DMS114 treated with DMSO at 0.1 percent for 48 hours (cell line): ENCODE data around the gene CLCA4.

Experiments
- DNase-seq: peaks from one replicate; lab custom pipeline; 2025; ENCODE audit not compliant: unreplicated experiment; lab: John Stamatoyannopoulos, UW

The CLCA4 gene

DNA sequence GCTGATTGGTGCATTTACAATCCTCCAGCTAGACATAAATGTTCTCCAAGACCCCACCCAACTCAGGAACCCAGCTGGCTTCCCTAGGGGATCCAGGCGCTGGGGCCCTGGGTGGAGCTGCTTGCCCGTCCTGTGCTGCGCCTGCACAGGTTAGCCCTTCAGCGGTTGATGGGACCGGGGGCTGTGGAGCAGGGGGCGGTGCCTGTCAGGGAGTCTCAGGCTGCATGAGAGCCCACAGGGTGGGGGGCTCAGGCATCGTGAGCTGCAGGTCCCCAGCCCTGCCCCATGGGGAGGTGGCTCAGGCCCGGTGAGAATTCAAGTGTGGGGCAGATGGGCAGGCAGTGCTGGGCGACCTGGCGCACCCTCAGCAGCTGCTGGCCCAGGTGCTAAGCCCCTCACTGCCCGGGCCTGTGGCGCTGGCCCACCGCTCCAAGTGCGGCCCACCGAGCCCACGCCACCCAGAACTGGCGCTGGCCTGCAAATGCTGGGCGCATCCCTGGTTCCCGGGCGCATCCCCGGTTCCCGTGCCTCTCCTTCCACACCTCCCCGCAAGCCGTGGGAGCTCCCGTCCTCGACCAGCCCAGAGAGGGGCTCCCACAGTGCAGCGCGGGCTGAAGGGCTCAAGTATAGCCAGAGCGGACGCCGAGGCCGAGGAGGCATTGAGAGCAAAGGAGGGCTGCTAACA, 23.1 kb upstream of the CLCA4 start:
- DNase-seq = no peak

DNA sequence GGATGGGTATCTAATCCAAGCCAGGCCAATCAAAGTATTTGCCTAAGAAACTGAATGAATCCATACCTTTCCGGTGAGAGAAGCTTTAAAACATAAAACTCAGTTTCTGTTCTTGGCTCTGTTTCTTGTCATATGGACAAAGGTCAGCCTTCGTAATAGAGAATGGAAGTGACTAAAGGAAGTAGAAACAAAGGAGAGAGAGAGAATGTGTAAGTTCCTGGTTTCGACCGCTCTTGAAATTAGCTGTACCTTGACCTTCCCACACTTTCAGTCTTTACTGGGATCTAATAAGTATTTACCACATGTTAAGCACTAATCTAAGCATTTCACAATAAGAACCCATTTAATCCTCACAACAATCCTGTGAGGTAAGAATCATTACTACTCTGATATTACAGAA, 19.6 kb upstream of the CLCA4 start:
- no peak for DNase-seq

DNA sequence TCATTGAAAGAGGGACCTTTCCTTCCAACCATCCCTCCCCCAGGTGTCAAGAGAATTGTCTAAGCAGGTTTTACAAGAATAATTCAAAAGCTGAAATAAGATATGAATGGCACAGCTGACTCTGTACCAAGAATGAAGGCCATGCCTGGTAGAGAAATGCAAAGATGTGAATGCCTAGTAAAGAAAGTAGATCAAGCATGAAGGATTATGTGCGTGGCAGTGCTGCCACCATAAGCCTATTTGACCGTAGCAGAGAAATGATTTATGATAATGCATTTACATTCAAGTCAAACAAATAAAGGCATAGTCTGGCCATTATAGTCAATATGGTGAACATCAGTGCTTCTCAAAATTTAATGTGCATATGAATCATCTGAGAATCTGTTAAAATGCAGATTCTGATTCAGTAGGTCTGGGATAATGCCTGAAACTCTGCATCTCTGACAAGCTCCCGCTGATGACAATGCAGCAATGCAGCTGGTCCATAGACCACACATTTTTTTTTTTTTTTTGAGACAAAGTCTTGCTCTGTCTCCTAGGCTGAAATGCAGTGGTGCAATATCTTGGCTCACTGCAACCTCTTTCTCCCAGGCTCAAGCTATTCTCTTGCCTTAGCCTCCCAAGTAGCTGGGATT, 16.6 kb upstream of the CLCA4 start:
- DNase-seq = no peak

DNA sequence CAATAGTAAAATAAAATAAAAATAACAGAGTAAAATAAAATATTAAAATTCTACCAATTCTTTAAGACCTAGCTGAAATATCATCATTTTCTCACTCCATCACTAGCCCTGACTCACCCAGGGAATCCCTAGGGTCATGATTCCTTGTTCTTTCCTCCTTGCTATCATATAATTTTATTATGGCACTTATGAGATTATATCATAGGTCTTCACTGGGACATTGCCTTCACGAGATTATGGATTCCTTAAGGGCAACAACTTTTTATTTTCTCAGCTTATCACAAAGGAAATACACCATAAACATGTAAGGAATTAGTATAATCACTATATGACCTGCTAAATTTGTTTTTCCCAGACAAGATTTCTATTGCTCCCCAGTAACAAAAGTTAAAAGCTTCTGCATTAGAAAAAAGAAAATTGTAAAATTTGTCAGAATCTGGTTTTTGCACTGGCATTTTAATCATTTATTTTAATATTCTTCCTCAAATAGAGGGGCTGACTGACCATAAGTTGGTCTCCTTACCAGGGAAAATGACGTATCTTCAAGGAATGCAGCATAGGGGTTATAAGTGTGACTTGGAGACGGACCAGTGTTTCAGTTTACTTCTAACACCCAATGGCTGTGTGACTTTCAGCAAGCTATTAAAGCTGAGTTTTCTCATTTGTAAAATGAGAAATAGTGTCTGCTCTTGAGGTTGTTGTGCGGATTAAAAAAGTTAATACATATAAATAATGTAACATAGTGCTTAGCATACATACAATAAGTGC, 8.8 kb upstream of the CLCA4 start:
- DNase-seq = no peak

DNA sequence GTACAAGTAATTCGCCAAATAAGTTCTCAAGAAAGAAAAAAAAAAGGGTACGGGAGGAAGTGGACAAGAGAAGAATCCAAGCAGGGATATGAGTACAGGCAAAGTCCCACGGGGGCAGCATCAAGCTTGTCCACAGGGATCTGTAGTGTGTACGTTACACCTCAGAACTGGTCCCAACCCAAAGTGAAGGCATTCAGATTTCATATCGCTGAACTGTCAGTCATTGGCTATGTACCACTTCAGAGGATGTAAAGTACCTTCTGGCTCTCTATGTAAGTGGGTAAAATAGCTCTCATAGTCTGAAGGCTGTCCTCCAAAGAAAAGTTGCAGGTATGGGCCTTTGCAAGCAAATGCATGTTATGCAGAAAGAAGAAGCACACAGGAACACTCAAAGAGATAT, 8.1 kb upstream of the CLCA4 start:
- DNase-seq = no peak

DNA sequence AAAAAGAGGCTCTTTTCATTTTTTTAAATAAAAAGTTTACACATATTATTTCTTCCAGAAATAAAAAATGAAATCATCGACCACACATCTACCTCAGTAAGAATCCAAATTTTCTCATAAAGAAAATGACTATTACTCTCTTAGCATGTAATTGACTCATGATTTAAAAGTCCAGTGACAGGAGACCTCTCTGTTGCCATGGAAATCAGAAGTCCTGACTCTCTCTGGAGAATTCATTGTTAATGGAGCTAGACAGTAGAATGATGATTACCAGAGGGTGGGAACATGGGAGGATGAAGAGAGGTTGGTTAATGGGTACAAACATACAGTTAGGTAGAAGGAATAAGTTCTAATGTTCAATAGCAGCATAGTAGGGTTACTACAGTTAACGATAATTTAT, 5.0 kb upstream of the CLCA4 start:
- DNase-seq = no peak

DNA sequence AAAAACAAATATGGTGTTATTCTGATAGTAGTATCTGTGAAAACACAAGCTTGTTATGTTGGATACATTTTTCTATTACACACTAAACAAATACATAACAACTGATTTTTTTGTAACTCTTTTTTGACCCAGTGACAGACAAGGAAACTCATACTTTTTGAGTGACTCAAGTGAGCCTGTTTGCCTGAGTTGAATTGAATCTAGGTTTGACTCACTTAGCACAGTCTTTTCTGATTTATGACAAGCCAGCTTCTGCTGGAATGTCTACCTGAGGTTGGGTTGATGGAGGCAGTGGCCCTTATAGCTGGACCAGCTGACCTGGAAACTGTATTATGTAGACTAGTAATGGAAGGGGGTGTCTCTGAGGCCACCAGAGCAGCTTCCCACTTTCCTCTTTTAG, 4.2 kb upstream of the CLCA4 start:
- DNase-seq = no peak

DNA sequence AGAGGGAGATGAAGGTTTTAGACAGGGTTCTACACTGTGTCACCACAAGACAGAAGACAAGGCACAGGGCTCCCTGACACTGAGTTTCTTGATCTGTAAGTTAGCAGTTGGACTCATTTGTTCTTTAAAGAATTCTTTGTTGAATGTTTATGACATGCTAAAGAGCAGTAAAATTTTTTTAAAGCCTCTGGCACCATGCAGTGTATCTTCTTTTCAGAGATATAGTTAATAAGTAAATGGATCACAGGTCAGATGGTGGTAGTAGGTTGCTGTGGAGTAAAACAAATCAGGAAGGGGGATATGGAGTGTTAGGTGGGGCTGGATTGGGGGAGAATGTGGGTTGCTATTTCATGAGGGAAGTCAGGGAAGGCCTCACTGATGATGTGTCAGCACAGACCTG, 2.0 kb downstream of the CLCA4 start:
- DNase-seq = no peak

DNA sequence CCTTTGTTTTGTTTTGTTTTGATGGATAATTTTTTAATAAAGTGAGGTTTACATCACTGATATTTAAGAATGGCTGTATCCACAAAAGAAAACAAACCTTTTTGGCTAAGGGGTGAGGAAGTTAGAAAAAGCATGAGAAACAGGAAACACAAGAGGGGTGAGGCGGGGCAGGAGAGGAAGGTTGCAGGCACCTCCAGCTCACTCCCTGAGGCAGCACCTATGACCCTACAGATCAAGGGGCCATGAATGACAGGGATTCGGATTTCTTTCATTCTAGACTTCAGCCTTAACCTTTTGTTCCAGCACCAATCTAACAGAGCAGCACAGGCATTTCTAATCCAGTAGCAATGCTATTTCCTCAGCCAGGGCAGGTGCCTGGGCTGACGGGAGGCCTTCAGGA, 4.4 kb downstream of the CLCA4 start:
- no peak for DNase-seq

DNA sequence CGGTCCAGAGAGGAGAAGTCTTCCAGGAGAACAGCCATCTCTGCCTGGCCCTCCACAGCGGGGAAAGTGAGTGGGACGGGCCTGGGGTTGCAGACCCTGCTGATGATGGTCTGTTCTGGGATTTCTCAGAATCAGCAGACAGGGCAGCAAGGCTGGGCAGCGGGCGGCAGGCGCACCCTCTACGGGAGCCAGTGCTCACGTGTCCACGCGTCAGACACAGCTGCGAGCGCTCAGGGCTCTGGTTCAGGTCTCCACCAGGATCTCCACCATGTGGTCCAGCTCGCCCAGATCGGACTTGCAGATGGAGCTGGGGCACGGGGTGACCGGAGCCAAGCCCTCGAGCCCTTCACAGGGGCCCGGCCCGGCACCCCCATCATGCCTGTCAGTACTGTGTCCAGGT, 5.5 kb downstream of the CLCA4 start:
- no peak for DNase-seq

DNA sequence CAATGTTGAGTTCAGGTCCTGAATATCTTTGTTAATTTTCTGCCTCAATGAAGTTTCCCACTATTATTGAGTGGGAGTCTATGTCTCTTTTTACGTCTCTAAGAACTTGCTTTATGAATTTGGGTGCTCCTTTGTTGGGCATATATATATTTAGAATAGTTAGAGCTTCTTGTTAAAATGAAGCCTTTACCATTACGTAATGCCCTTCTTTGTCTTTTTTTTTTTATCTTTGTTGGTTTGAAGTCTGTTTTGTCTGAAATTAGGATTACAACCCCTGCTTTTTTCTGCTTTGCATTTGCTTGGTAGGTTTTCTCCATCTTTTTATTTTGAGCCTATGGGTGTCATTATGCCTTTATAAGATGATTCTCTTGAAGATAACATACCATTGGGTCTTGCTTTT, 10.9 kb downstream of the CLCA4 start:
- DNase-seq = no peak

DNA sequence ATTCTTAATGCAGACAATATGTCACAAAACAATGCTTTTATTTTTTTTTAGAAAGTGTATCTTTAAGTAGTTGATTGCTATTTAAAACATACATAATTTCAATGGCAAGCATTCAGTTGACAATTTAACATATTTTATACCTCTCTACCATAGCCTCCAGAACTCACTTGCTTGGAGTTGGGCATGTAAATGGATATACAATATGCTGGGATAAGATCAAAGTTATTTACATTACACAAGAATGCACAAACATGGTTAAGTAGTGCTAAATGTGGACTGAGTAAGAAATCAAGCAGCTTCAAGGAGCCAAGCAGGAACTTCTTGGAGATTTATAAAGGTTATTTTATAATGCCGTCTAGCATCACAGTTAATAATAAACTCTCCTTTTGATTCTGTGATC, 17.0 kb downstream of the CLCA4 start:
- DNase-seq = no peak

DNA sequence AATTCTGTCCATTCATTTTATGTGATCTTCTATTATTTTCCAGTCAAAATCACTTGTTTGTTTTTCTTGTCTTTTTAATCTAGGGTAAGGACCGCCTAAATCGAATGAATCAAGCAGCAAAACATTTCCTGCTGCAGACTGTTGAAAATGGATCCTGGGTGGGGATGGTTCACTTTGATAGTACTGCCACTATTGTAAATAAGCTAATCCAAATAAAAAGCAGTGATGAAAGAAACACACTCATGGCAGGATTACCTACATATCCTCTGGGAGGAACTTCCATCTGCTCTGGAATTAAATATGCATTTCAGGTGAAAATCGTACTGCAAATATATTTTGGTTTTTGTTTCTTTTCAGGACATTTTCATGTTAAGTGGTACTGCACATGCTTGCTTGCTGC, 20.5 kb downstream of the CLCA4 start:
- no peak for DNase-seq

DNA sequence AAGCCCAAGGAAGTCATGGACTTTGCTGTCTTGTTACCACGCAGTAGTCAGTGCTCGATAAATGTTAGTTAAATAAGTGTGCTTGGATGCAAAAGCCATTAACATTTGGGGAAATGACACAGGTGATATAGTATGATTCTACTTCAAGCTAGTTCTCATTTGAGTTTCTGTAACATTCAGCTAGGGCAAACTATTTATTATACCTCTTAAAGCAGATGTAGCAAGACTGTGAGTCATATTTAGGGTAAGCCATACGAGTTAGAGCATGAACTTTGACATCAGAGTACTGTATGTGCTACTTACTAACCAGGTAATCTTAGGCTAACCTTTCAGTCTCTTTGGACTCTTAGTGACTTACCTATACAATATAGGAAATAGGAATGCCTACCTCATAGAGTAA, 21.0 kb downstream of the CLCA4 start:
- DNase-seq = no peak

DNA sequence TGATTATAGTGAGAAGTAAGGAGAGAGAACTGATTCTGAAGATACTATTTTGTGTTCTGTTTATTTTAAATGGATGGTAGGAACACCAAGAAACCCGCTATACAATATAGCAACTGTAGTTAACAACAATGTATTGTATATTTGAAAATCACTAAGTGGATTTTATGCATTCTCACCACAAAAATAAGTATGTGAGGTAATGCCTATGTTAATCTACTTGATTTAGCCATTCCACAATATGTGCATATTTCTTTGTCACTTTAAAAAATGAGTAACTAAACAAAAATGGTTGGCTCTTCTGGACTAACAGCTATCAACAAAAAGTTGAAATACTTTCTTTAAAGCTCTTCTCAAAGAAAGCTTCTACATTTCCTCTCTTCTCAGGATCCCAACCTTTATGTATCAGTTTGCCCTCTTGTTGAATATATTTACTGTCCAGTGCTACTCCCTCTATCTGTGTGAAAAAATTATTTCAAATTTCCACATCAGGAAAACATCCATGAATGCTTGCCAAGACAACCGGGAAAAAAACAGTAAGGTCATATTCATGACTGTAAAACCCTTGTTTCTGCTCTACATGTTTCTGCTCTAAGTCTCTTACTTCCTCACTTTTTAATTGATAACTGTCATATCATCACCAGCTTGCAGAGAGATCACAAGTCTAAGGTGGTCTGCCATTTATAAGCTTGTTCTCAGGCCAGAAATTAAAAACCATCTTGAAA, 27.0 kb downstream of the CLCA4 start:
- no peak for DNase-seq

DNA sequence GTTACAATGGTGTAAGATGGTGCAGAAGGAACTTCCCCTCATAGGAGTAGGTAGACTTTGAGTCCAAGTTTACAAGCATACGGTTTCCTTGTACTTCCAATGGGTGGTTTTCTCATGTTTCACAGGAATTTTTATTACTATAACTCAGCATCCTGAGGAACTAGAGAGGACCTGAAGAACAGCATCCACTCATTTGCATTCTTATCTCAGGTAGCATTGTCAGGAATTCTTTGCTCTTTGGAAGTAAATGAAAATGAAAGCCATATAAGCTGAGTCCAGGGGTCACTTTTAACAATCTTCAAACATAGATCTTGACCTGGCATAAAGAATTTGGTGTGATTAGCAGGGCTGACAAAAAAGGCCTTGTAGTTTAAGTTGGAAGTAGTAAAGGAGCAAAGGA, 34.4 kb downstream of the CLCA4 start:
- no peak for DNase-seq

DNA sequence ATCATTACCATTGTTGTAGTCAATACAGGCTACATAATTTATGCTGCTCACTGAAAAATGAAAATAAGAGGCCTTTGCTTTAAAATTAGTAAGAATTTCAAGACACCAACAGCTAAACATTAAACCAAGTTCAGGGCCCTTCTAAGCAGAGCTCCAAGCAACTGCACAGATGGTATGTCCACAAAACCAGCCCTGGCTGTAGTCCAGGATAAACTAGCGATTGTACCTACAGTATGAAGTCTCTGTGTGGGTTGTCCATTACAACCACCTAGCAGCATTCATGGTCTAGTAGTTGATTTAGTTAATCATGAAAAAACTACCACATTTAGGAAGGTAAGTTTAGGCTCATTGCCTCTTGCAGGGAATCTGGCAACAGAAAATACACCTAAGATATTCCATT, 35.3 kb downstream of the CLCA4 start:
- no peak for DNase-seq

DNA sequence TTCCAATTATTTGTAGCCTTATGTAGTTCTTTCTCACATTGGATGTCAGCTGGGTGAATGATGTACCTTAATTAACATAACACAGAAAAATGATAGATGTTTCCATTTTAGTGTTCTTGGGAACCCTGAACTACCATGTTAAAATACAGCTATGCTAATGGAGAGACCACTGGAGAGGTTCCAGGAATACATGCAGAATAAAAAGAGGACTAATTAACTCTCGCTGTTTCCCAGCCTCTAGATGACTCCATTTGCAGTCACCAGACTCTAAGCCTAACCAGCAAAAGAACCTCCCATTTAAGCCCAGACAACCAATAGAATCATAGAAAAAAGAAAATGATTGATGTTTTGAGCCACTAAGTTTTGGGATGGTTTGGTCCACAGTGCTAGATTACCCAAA, 36.2 kb downstream of the CLCA4 start:
- DNase-seq = no peak

DNA sequence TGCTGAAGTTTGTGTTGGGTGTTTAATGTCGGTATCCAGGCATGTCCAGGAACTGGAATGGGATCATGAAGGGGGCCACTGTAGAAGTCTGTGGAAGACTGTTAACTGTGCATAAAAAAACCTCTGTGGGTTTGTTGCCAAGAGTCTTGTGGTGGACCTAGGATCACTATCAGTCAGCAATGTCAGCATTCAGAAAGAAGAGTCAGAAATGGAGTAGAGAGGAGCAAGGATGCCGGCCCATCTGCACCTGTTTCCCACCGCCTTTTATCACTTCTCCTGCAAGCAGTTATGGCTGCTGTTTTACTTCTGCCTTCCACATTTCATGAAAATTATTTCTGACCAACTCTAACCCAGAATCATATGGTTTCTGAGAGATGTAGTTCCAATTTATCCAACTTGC, 36.7 kb downstream of the CLCA4 start:
- no peak for DNase-seq

DNA sequence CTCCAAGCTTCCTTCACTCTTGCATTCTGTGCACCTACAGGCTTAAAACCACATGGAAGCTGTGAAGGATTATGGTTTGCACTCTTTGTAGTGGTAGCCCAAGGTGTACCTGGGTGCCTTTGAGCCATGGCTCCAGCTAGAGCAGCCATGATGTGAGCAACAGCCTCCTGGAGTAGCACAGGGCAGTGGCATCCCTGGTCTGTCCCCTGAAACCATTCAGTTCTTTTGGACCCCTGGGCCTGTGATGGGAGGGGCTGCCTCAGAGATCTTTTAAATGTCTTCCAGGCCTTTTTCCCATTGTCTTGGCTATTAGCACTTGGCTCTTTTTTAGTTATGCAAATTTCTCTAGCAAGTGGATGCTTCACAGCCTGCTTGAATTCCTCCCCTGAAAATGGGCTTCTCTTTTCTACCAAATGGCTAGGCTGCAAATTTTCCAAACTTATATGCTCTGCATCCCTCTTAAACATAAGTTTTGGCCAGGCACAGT, 47.4 kb downstream of the CLCA4 start:
- DNase-seq = no peak

DNA sequence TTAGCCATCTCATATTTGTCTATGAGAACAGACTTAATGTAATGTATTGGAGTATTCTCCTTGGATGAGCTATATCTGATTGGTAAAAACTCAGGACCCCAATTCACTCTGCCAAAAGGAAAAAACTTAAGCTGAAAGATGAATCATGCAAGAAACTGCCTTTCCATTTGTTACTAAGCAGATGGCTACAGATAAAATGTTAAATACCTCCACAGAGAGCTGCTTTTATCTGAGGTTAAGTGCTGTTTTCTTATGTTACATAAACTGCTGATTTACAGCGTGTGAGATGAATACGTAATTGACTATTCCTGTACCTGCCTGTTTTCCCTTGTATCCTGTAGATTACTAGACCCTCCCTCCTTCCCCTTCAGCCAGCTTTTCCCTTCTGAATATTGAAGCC, 49.3 kb downstream of the CLCA4 start:
- DNase-seq = no peak
